Keratinocyte (primary cell): ENCODE results near the gene ZFPM1. TPM values are rescaled to one million over a fixed set of nuclear protein-coding genes. Genes with fewer than 3 reads are reported as not detected.

ENCODE experiments used
- DNase-seq: peaks from one replicate; pipeline ENCODE4 v3.0.0-alpha.2; 2011; ENCODE audit warnings: low read depth, missing footprints, low spot score
- FAIRE-seq: peaks from 2 replicates; lab custom pipeline; 2011; peaks lifted over from hg19 to GRCh38; lab: Jason Lieb, UNC
- H2AFZ ChIP-seq: 2 replicates; pipeline ENCODE4 v1.6.0; 2012; ENCODE audit warnings: low read length, control low read depth, inconsistent platforms; ENCODE audit not compliant: control insufficient read depth
- H3K27ac ChIP-seq: 2 replicates; pipeline ENCODE4 v1.5.1; 2011; ENCODE audit warnings: low read length; ENCODE audit not compliant: control insufficient read depth, insufficient read depth
- H3K27me3 ChIP-seq: 3 replicates; pipeline ENCODE4 v1.6.0; 2011; ENCODE audit warnings: low read length; ENCODE audit not compliant: control insufficient read depth, insufficient read depth; ENCODE audit errors: extremely low read depth
- H3K36me3 ChIP-seq, 2 experiments: 2 replicates in 1 of 2; 3 replicates in 1 of 2; pipeline ENCODE4 v1.5.1; 2011; ENCODE audit warnings: low read length in 2 of 2, mild to moderate bottlenecking in 1 of 2; ENCODE audit not compliant: control insufficient read depth in 2 of 2, insufficient read depth in 2 of 2; ENCODE audit errors: extremely low read depth in 1 of 2
- H3K4me1 ChIP-seq: 3 replicates; pipeline ENCODE4 v1.5.1; 2011; ENCODE audit warnings: low read length; ENCODE audit not compliant: control insufficient read depth, insufficient read depth; ENCODE audit errors: extremely low read depth
- H3K4me2 ChIP-seq: 3 replicates; pipeline ENCODE4 v1.6.0; 2011; ENCODE audit warnings: low read depth, low read length; ENCODE audit not compliant: control insufficient read depth, insufficient read depth; ENCODE audit errors: extremely low read depth
- H3K4me3 ChIP-seq, 3 experiments: fragments of 200-600 bp in 1 of 3; sonication (generic) in 1 of 3; 2 replicates in 2 of 3; 3 replicates in 1 of 3; pipeline ENCODE4 v1.5.1; 2011 to 2016; ENCODE audit warnings: low read length in 3 of 3, mild to moderate bottlenecking in 3 of 3, control low read depth in 2 of 3, inconsistent platforms in 1 of 3, low read depth in 1 of 3, mixed read lengths in 1 of 3, mixed run types in 1 of 3, moderate library complexity in 1 of 3; ENCODE audit not compliant: control insufficient read depth in 2 of 3, insufficient read depth in 2 of 3; ENCODE audit errors: extremely low read depth in 1 of 3
- H3K79me2 ChIP-seq: 2 replicates; pipeline ENCODE4 v1.6.0; 2012; ENCODE audit warnings: low read length; ENCODE audit not compliant: control insufficient read depth, insufficient read depth
- H3K9ac ChIP-seq: 3 replicates; pipeline ENCODE4 v1.6.0; 2011; ENCODE audit warnings: low read length; ENCODE audit not compliant: control insufficient read depth, insufficient read depth; ENCODE audit errors: extremely low read depth
- H3K9me1 ChIP-seq: 3 replicates; pipeline ENCODE4 v1.6.0; 2011; ENCODE audit warnings: low read length; ENCODE audit not compliant: control insufficient read depth, insufficient read depth; ENCODE audit errors: extremely low read depth
- H3K9me3 ChIP-seq: 2 replicates; pipeline ENCODE4 v1.5.1; 2012; ENCODE audit warnings: low read depth, low read length; ENCODE audit not compliant: control insufficient read depth
- H4K20me1 ChIP-seq: 3 replicates; pipeline ENCODE4 v1.6.0; 2011; ENCODE audit warnings: low read length; ENCODE audit not compliant: control insufficient read depth, insufficient read depth; ENCODE audit errors: extremely low read depth
- CTCF ChIP-seq, 3 experiments: IDR thresholded peaks in 1 of 3; conservative IDR thresholded peaks in 1 of 3; optimal IDR thresholded peaks in 1 of 3; 2 replicates in 2 of 3; 3 replicates in 1 of 3; pipeline versions ENCODE3 to v1.5.1; 2011; ENCODE audit warnings: low read length in 3 of 3, mild to moderate bottlenecking in 3 of 3, moderate library complexity in 2 of 3, control low read depth in 1 of 3, inconsistent platforms in 1 of 3; ENCODE audit not compliant: insufficient read depth in 2 of 3; ENCODE audit errors: extremely low read depth in 1 of 3
- EZH2 ChIP-seq: IDR thresholded peaks from one replicate; pipeline ENCODE4 v1.6.1; 2012; ENCODE audit warnings: inconsistent platforms, mild to moderate bottlenecking, low read length, moderate library complexity
- dilution Hi-C: fragments of 300-500 bp; cut with MboI; formaldehyde crosslinking; loops from one replicate; pipeline ENCODE4 v1.7.0; 2020; ENCODE audit warnings: low sequenced_read_pairs; ENCODE audit not compliant: extremely low pct_ligation_motif_present
- polyA plus RNA-seq, 5 experiments: library from polyadenylated mRNA; depleted of rRNA in 3 of 5; stranded (reverse) in 3 of 5; stranded (forward) in 1 of 5; unstranded in 1 of 5; fragments of >200 nt; gene quantifications; 1 replicate in 1 of 5; 2 replicates in 3 of 5; 3 replicates in 1 of 5; pipeline versions ENCODE4 v1.2.1 to v1.2.3, GENCODE V29; 2011 to 2012; ENCODE audit warnings: missing spikeins in 2 of 5, low read depth in 1 of 5, low replicate concordance in 1 of 5

Gene ZFPM1
- polyA plus RNA-seq, 1 donor (not counting 4 experiments of a cell fraction or from before 2014, with no cell fraction given): 0.42 TPM

DNA sequence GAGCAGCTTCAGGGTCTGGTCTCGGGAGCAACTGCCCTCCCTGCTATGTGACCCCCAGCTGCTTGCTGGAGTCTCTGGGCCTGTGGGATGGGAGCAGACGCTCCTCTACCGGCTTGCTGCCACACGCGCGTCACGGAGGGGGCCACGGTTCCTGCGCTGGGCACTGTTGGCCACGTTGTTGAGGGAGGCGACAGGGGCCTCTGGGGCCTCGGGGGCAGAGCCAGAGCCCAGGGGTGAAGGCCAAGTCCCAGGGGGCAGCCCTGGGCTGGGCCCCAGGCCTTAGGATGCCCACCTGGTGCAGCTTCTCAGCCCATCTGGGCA lies 56.6 kb downstream of the ZFPM1 start:
- Histone ChIP-seq H3K27ac (no peak overlapping the region), H3K9me3 (no peaks in the 10 kb centered on the region), H3K4me1 (peaks cover 16% of the 10 kb centered on the region), H4K20me1 (peaks cover 2% of the 10 kb centered on the region), H3K4me3 (no peak overlapping the region), H2AFZ (no peak overlapping the region), H3K4me2 (no peak overlapping the region), H3K79me2 (no peaks in the 10 kb centered on the region), H3K9ac (no peak overlapping the region), H3K36me3 (no peaks in the 10 kb centered on the region), H3K27me3 (no peaks in the 10 kb centered on the region), H3K9me1 (no peaks in the 10 kb centered on the region)
- no peak for DNase-seq
- no peak for FAIRE-seq
- dilution Hi-C loops: no loop called here
- no peak for TF ChIP-seq EZH2
- no peak for TF ChIP-seq CTCF (optimal IDR thresholded peaks at IDR 0.05 in 1 of 3, IDR thresholded peaks at IDR 0.05 in 1 of 3, conservative IDR thresholded peaks at IDR 0.05 in 1 of 3; ENCODE audit: extremely low read depth in 1 of 3, insufficient read depth in 2 of 3, low read length in 3 of 3)

- TF ChIP-seq EZH2 (no peak), CTCF (optimal IDR thresholded peaks at IDR 0.05 in 1 of 3, IDR thresholded peaks at IDR 0.05 in 1 of 3, conservative IDR thresholded peaks at IDR 0.05 in 1 of 3; ENCODE audit: extremely low read depth in 1 of 3, insufficient read depth in 2 of 3, low read length in 3 of 3) (no peak)
- Histone ChIP-seq H3K4me1 (peaks cover 16% of the 10 kb centered on the region), H3K9ac (no peak overlapping the region), H3K79me2 (no peaks in the 10 kb centered on the region), H4K20me1 (peaks cover 2% of the 10 kb centered on the region), H3K27ac (no peak overlapping the region), H3K4me2 (no peak overlapping the region), H3K4me3 (no peak overlapping the region), H3K9me3 (no peaks in the 10 kb centered on the region), H2AFZ (no peak overlapping the region), H3K9me1 (no peaks in the 10 kb centered on the region), H3K36me3 (no peaks in the 10 kb centered on the region), H3K27me3 (no peaks in the 10 kb centered on the region)
- DNase-seq (no peak), FAIRE-seq (peak; percentile 13)
- dilution Hi-C loops: no loop called here
Observed at GRCh38 chr16:88510091-88510994, 57.3 kb downstream of the ZFPM1 start.
